ENCODE data around the gene TNFRSF14.

DNA sequence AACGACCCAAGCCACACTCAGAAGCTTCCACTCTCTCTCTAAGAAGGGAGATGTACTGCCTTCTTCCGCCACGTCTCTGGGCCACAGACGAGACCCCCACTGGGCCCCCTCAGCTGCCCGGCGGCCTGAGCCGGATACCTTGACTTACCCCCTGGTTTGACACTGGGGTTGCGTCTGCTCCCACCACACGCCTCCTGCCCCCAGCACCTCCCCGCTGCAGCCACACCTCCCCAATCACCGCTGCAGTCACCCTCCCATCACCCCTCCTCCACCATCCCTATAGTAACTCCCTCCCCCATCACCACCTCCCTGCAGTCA, 40.4 kb upstream of the TNFRSF14 start:
- TF ChIP-seq, protein P1, sequence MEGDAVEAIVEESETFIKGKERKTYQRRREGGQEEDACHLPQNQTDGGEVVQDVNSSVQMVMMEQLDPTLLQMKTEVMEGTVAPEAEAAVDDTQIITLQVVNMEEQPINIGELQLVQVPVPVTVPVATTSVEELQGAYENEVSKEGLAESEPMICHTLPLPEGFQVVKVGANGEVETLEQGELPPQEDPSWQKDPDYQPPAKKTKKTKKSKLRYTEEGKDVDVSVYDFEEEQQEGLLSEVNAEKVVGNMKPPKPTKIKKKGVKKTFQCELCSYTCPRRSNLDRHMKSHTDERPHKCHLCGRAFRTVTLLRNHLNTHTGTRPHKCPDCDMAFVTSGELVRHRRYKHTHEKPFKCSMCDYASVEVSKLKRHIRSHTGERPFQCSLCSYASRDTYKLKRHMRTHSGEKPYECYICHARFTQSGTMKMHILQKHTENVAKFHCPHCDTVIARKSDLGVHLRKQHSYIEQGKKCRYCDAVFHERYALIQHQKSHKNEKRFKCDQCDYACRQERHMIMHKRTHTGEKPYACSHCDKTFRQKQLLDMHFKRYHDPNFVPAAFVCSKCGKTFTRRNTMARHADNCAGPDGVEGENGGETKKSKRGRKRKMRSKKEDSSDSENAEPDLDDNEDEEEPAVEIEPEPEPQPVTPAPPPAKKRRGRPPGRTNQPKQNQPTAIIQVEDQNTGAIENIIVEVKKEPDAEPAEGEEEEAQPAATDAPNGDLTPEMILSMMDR (IDR thresholded peaks at IDR 0.05; ENCODE audit: low read depth, low read length, poor library complexity, severe bottlenecking), result no peak
- TF ChIP-seq EZH2phosphoT487 (IDR thresholded peaks at IDR 0.05; ENCODE audit: borderline replicate concordance, low read length), result no peak

Data from DOHH2 (cell line).